DMS153 (cell line): ENCODE data around the gene ACER1.
A peak's percentile ranks its signal among the peaks of the same experiment; 100 is the strongest.
"Not testable (repeated sequence)": the region's sequence is repeated elsewhere in the genome, so short reads cannot be mapped to it uniquely, and the experiment has no call there.

ENCODE experiments used
- DNase-seq: peaks from one replicate; lab custom pipeline; 2025; lab: John Stamatoyannopoulos, UW

The ACER1 gene

GRCh38 chr19:6288737-6289136 is 44.7 kb downstream of the ACER1 start:
- no peak for DNase-seq

- no peak for DNase-seq
These were observed 46.0 kb downstream of the ACER1 start for GRCh38 chr19:6287269-6287885.

- DNase-seq = no peak
These were observed 46.7 kb downstream of the ACER1 start for GRCh38 chr19:6286676-6287075.

GRCh38 chr19:6282393-6282792 is 51.0 kb downstream of the ACER1 start:
- DNase-seq = not testable (repeated sequence)

GRCh38 chr19:6279931-6280591 is 53.4 kb downstream of the ACER1 start, which contains the start of gene MLLT1:
Gene MLLT1 (minus strand): TSS chr19:6279975. CDS start chr19:6279784, 191 bp downstream.
- DNase-seq = peak; percentile 93

GRCh38 chr19:6279620-6279930 is 53.8 kb downstream of the ACER1 start:
- DNase-seq = no peak

GRCh38 chr19:6278740-6279619 is 54.4 kb downstream of the ACER1 start:
- no peak for DNase-seq

- no peak for DNase-seq
These were observed 55.4 kb downstream of the ACER1 start for GRCh38 chr19:6278051-6278450.

- DNase-seq = no peak
These were observed 57.0 kb downstream of the ACER1 start for GRCh38 chr19:6276447-6276846.

- no peak for DNase-seq
These were observed 58.2 kb downstream of the ACER1 start for GRCh38 chr19:6275170-6275744.

- DNase-seq = no peak
These were observed 58.7 kb downstream of the ACER1 start for GRCh38 chr19:6274756-6275155.

GRCh38 chr19:6273701-6274601 is 59.5 kb downstream of the ACER1 start:
- peak; percentile 8 for DNase-seq

- peak; percentile 8 for DNase-seq
These were observed 60.4 kb downstream of the ACER1 start for GRCh38 chr19:6272913-6273600.

GRCh38 chr19:6272411-6272791 is 61.0 kb downstream of the ACER1 start:
- no peak for DNase-seq

GRCh38 chr19:6271721-6272410 is 61.5 kb downstream of the ACER1 start:
- no peak for DNase-seq

GRCh38 chr19:6271251-6271650 is 62.2 kb downstream of the ACER1 start:
- DNase-seq = no peak

- no peak for DNase-seq
These were observed 62.6 kb downstream of the ACER1 start for GRCh38 chr19:6270822-6271221.

- no peak for DNase-seq
These were observed 63.2 kb downstream of the ACER1 start for GRCh38 chr19:6270076-6270745.

GRCh38 chr19:6269101-6269886 is 64.1 kb downstream of the ACER1 start:
- no peak for DNase-seq
